ENCODE results near the gene GRIN2A. TPM values are rescaled to one million over a fixed set of nuclear protein-coding genes. Genes with fewer than 3 reads are reported as not detected.

Gene GRIN2A
- total and polyA plus RNA-seq, 2 of the 13 experiments (the other 11 are each of a cell fraction or from before 2014, with no cell fraction given): not detected

DNA sequence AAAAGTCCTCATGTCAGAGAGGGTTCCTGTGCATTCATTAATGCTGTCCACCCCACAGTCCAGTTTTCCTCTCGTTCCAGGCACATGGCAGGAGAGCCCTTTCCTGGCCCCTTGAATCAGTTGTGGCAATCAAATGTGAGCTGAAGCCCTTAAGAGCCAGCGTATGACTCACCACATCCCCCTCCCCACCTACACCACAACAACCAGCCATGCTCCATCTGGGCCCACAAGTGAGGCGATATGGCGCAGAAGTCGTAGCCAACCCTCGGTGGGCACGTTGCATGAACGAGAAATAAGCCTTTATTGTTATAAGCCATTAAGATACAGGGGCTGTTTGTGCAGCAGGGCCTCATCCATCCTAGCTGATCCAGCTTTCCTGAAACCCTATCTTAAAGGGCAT lies 28.2 kb downstream of the GRIN2A start:
- in situ Hi-C loops (cut with HindIII; ENCODE audit: extremely low pct_ligation_motif_present, low pct_unique_long_range_greater_than_20kb) (no loop called here), intact Hi-C loops (cut with micrococcal nuclease; ENCODE audit: unreplicated experiment) (no loop called here)
- POLR2A ChIA-PET: no interaction called here
- 38% methylated on average over 8 of the region's 8 CpGs for WGBS (ENCODE audit: low lambda C conversion rate)
- no peak overlapping the region for H2AFZ ChIP-seq (ENCODE audit: low read length)
- no peak overlapping the region for H3K4me2 ChIP-seq (ENCODE audit: low read depth, low read length)
- no peak overlapping the region for H3K27ac ChIP-seq (ENCODE audit: extremely low read length, insufficient read depth, low read length)
- no peaks in the 10 kb centered on the region for H3K79me2 ChIP-seq (ENCODE audit: insufficient read depth, low read length)
- H3K4me3 ChIP-seq (replicated peaks in 1 of 3; ENCODE audit: insufficient read depth in 1 of 3, low read depth in 2 of 3, low read length in 3 of 3): no peak overlapping the region
- ATAC-seq: no peak
- FAIRE-seq: no peak
- BruUV-seq (replicated peaks): no TSS peak
- H3K36me3 ChIP-seq (replicated peaks in 1 of 2; ENCODE audit: control insufficient read depth in 1 of 2, insufficient read depth in 2 of 2, low read length in 2 of 2): no peaks in the 10 kb centered on the region
- H3K27me3 ChIP-seq (ENCODE audit: control insufficient read depth in 1 of 2, insufficient read depth in 2 of 2, low read length in 2 of 2): peaks cover 0 to 6% of the 10 kb centered on the region in 2 experiments; a peak in 2 of 5 replicates
- H4K20me1 ChIP-seq (ENCODE audit: insufficient read depth, low read length): no peaks in the 10 kb centered on the region
- no peaks in the 10 kb centered on the region for H3K9me3 ChIP-seq (ENCODE audit: low read length)
- H3K9ac ChIP-seq (ENCODE audit: insufficient read depth, low read depth, low read length): no peak overlapping the region
- no peak for DNase-seq (ENCODE audit: low spot score)
- H3K4me1 ChIP-seq (ENCODE audit: insufficient read depth, low read length): no peaks in the 10 kb centered on the region
- TF ChIP-seq, protein P1, sequence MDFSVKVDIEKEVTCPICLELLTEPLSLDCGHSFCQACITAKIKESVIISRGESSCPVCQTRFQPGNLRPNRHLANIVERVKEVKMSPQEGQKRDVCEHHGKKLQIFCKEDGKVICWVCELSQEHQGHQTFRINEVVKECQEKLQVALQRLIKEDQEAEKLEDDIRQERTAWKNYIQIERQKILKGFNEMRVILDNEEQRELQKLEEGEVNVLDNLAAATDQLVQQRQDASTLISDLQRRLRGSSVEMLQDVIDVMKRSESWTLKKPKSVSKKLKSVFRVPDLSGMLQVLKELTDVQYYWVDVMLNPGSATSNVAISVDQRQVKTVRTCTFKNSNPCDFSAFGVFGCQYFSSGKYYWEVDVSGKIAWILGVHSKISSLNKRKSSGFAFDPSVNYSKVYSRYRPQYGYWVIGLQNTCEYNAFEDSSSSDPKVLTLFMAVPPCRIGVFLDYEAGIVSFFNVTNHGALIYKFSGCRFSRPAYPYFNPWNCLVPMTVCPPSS (IDR thresholded peaks at IDR 0.05): no peak
- no peak for TF ChIP-seq MLLT10 (CRISPR knock-in tag; IDR thresholded peaks at IDR 0.05)
- TF ChIP-seq HNF1B (CRISPR knock-in tag; IDR thresholded peaks at IDR 0.05): no peak
- TF ChIP-seq CENPT (CRISPR knock-in tag; IDR thresholded peaks at IDR 0.05; ENCODE audit: low read depth): no peak
- CTCF ChIA-PET (ENCODE audit: low intra/inter-chr PET ratio, low total read pairs): no interaction called here

DNA sequence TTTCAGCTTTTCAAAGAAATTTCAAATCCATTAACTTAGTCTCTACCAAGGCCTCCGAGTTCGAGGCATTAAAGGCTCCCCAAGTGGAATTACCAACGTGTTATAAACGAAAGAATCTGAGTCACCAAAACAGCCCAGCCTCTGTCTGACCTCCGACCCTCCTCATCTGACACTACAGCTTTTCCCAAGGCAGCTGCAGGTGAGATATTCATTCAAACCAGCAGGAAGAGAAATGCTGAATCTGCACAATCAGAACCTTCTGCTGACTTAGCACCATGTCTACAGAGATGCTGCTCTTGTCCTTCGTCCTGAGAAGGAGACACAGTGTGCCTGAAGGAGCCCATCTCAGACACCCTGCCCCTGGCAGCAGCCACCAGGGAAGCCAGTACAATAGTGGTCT lies 30.5 kb downstream of the GRIN2A start:
- Histone ChIP-seq H3K36me3 (replicated peaks in 1 of 2; ENCODE audit: control insufficient read depth in 1 of 2, insufficient read depth in 2 of 2, low read length in 2 of 2) (no peaks in the 10 kb centered on the region), H3K4me2 (ENCODE audit: low read depth, low read length) (no peak overlapping the region), H3K4me3 (replicated peaks in 1 of 3; ENCODE audit: insufficient read depth in 1 of 3, low read depth in 2 of 3, low read length in 3 of 3) (no peak overlapping the region), H3K79me2 (ENCODE audit: insufficient read depth, low read length) (no peaks in the 10 kb centered on the region), H2AFZ (ENCODE audit: low read length) (no peak overlapping the region), H3K9ac (ENCODE audit: insufficient read depth, low read depth, low read length) (no peak overlapping the region), H3K27ac (ENCODE audit: extremely low read length, insufficient read depth, low read length) (no peak overlapping the region), H3K27me3 (ENCODE audit: control insufficient read depth in 1 of 2, insufficient read depth in 2 of 2, low read length in 2 of 2) (peaks cover 0 to 12% of the 10 kb centered on the region in 2 experiments; a peak in 2 of 5 replicates), H4K20me1 (ENCODE audit: insufficient read depth, low read length) (no peaks in the 10 kb centered on the region), H3K9me3 (ENCODE audit: low read length) (no peaks in the 10 kb centered on the region), H3K4me1 (ENCODE audit: insufficient read depth, low read length) (no peaks in the 10 kb centered on the region)
- BruUV-seq (replicated peaks): no TSS peak
- 0% methylated on average over 6 of the region's 6 CpGs for WGBS (ENCODE audit: low lambda C conversion rate)
- ChIA-PET CTCF (ENCODE audit: low intra/inter-chr PET ratio, low total read pairs) (no interaction called here), POLR2A (no interaction called here)
- in situ Hi-C loops (cut with HindIII; ENCODE audit: extremely low pct_ligation_motif_present, low pct_unique_long_range_greater_than_20kb): no loop called here
- intact Hi-C loops (cut with micrococcal nuclease; ENCODE audit: unreplicated experiment): no loop called here
- ATAC-seq (no peak), DNase-seq (ENCODE audit: low spot score) (no peak), FAIRE-seq (no peak)
- peak; percentile 96 to 98 for TF ChIP-seq MAFK (conservative IDR thresholded peaks at IDR 0.05 in 1 of 2, IDR thresholded peaks at IDR 0.05 in 1 of 2; ENCODE audit: low read length in 2 of 2)
- no peak for TF ChIP-seq PAX8 (CRISPR knock-in tag; IDR thresholded peaks at IDR 0.05; ENCODE audit: borderline replicate concordance)
- TF ChIP-seq CEBPZ (IDR thresholded peaks at IDR 0.05; ENCODE audit: low read length): no peak
- no peak for TF ChIP-seq ZNF768 (CRISPR knock-in tag; IDR thresholded peaks at IDR 0.05)
- TF ChIP-seq MAZ (IDR thresholded peaks at IDR 0.05; ENCODE audit: borderline replicate concordance, low read depth, low read length): no peak
- no peak for TF ChIP-seq MAZ (CRISPR knock-in tag; IDR thresholded peaks at IDR 0.05; ENCODE audit: low read depth)
- TF ChIP-seq ELF3 (CRISPR knock-in tag; IDR thresholded peaks at IDR 0.05): no peak
- TF ChIP-seq ELF4 (CRISPR knock-in tag; IDR thresholded peaks at IDR 0.05; ENCODE audit: borderline replicate concordance): no peak
- no peak for TF ChIP-seq ZNF230 (CRISPR knock-in tag; IDR thresholded peaks at IDR 0.05)
- peak; percentile 95 for TF ChIP-seq MAFF (IDR thresholded peaks at IDR 0.05; ENCODE audit: low read depth, low read length)

Data from HepG2 (cell line).